GM13976 (cell line): ENCODE results near the gene NYAP2.

Experiments used
- DNase-seq: peaks from one replicate; pipeline ENCODE4 v3.0.0; 2012; ENCODE audit warnings: low spot score
- in situ Hi-C: fragments of 300-500 bp; cut with MboI; formaldehyde crosslinking; loops from one replicate; pipeline ENCODE4 v1.12.0; 2022; ENCODE audit warnings: low sequenced_read_pairs, mixed read lengths, inconsistent platforms; ENCODE audit not compliant: unreplicated experiment
- TF ChIP-seq, protein P1 (sequence below): IDR thresholded peaks from 2 replicates; pipeline ENCODE4 v1.5.1; 2012; ENCODE audit warnings: borderline replicate concordance, mild to moderate bottlenecking; ENCODE audit not compliant: insufficient read depth; ENCODE audit errors: extremely low read depth, missing control alignments, control extremely low read depth

NYAP2 gene

DNA sequence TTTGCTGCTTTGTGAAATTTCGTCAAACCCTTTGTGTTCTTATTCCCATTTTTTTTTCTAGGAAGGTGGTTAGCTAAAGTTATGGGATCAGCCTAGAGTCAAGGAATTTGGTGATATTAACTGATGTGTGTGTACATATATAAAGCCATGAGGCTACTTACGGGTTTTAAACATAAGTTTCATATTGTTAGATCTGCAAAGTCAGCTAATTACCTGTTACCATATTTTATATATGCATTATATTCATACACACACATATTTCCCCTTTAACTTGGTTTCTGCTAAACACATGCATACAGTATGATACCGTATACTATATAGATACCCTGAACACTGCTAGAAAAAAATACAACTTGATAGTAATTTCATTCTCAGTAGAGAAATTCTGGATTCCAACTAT is 241.0 kb downstream of the NYAP2 start:
- no peak for DNase-seq
- TF ChIP-seq, protein P1, sequence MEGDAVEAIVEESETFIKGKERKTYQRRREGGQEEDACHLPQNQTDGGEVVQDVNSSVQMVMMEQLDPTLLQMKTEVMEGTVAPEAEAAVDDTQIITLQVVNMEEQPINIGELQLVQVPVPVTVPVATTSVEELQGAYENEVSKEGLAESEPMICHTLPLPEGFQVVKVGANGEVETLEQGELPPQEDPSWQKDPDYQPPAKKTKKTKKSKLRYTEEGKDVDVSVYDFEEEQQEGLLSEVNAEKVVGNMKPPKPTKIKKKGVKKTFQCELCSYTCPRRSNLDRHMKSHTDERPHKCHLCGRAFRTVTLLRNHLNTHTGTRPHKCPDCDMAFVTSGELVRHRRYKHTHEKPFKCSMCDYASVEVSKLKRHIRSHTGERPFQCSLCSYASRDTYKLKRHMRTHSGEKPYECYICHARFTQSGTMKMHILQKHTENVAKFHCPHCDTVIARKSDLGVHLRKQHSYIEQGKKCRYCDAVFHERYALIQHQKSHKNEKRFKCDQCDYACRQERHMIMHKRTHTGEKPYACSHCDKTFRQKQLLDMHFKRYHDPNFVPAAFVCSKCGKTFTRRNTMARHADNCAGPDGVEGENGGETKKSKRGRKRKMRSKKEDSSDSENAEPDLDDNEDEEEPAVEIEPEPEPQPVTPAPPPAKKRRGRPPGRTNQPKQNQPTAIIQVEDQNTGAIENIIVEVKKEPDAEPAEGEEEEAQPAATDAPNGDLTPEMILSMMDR, result no peak
- in situ Hi-C loops, result no loop called here

- TF ChIP-seq, protein P1, result no peak
- in situ Hi-C loops, result no loop called here
- no peak for DNase-seq
Measured at GRCh38 chr2:225649274-225649673, 249.8 kb downstream of the NYAP2 start.

DNA sequence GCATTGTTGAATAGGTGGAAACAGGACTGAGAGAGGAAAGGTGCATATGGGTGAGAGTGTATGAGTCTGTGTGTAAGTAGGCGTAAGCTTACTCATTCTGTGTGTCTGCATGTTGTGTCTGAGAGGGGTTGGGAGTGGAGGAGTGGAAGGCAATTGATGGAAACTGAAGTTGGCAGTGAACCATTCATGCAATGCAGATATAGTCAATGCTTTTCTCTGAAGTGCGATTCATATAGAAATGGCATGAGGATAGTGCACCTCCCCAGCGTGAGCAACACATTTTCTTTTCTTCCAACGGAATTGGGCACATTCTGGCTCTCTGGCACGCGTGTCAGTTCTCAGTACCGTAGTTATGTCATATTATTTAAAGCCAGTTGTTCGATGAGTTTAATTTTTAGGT is 250.5 kb downstream of the NYAP2 start:
- in situ Hi-C loops, result loop anchor here (25.0 kb wide), 3 partner anchors 363 to 1162 kb away; no protein-coding TSS in a partner anchor
- TF ChIP-seq, protein P1, result no peak
- no peak for DNase-seq

GRCh38 chr2:225660262-225661131 is 261.0 kb downstream of the NYAP2 start:
- in situ Hi-C loops, result loop anchor here (25.0 kb wide), 3 partner anchors 373 to 1152 kb away; no protein-coding TSS in a partner anchor
- peak; percentile 63 for DNase-seq
- TF ChIP-seq, protein P1, result peak; percentile 59

- DNase-seq, result no peak
- in situ Hi-C loops, result loop anchor here (25.0 kb wide), 3 partner anchors 375 to 1150 kb away; no protein-coding TSS in a partner anchor
- TF ChIP-seq, protein P1, result no peak
Measured at GRCh38 chr2:225662101-225662500, 262.6 kb downstream of the NYAP2 start.

DNA sequence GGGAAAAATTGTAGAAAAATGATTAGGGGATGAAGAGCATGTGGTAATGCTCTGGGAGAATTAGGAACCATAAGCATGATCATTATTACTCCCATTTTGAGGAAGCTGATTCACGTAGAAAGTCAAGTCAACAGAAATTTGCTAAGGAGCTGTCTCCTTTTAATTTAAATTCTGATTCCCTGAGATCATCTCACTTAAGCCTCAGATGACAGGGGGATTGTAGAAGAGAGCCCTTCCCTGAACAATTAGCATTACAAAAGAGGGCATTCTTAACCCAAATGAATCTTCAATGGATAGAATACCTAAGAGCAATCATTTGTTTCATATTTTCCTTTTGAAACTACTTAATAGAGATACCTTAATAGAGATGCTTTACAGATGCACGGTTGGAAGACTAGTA is 267.9 kb downstream of the NYAP2 start:
- in situ Hi-C loops, result loop anchor here (25.0 kb wide), 3 partner anchors 380 to 1145 kb away; no protein-coding TSS in a partner anchor
- DNase-seq, result no peak

More for the DNA sequence above, 267.9 kb downstream of the NYAP2 start:
- TF ChIP-seq, protein P1, result no peak
